MM.1S (cell line): Measurements from ENCODE around the gene NXPH4.

Experiments used
- DNase-seq: peaks from one replicate; pipeline ENCODE4 v3.0.0-alpha.2; 2015
- H2AFZ ChIP-seq: fragments of 300-600 bp; sonication (generic); 2 replicates; pipeline ENCODE4 v1.6.0; 2016; ENCODE audit warnings: antibody characterized with exemption, low read length
- H3F3A ChIP-seq: fragments of 300-600 bp; sonication (generic); 2 replicates; pipeline ENCODE4 v1.6.1; 2016; ENCODE audit warnings: mild to moderate bottlenecking, antibody characterized with exemption, low read length, moderate library complexity, mixed read lengths; ENCODE audit not compliant: insufficient read depth
- H3K27ac ChIP-seq: fragments of 300-600 bp; sonication (generic); 2 replicates; pipeline ENCODE4 v1.5.1; 2016; ENCODE audit warnings: mild to moderate bottlenecking, low read length
- H3K27me3 ChIP-seq: fragments of 300-600 bp; sonication (generic); replicated peaks from 2 replicates; pipeline ENCODE4 v1.6.0; 2016; ENCODE audit warnings: low read length; ENCODE audit not compliant: insufficient read depth
- H3K36me3 ChIP-seq: fragments of 300-600 bp; sonication (generic); replicated peaks from 2 replicates; pipeline ENCODE4 v1.6.1; 2016; ENCODE audit warnings: mild to moderate bottlenecking, low read length, mixed read lengths; ENCODE audit not compliant: insufficient read depth
- H3K4me1 ChIP-seq: fragments of 300-600 bp; sonication (generic); 2 replicates; pipeline ENCODE4 v1.6.1; 2016; ENCODE audit warnings: low read length, mixed read lengths
- H3K4me2 ChIP-seq: fragments of 300-600 bp; sonication (generic); 2 replicates; pipeline ENCODE4 v1.6.0; 2016; ENCODE audit warnings: low read depth, low read length
- H3K4me3 ChIP-seq: fragments of 300-600 bp; sonication (generic); 2 replicates; pipeline ENCODE4 v1.5.1; 2016; ENCODE audit warnings: low read length, mixed read lengths
- H3K79me2 ChIP-seq: fragments of 300-600 bp; sonication (generic); 2 replicates; pipeline ENCODE4 v1.6.1; 2016; ENCODE audit warnings: mixed run types, low read length, mixed read lengths
- H3K9ac ChIP-seq: fragments of 300-600 bp; sonication (generic); 2 replicates; pipeline ENCODE4 v1.6.1; 2016; ENCODE audit warnings: low read length, mixed read lengths
- H3K9me2 ChIP-seq: fragments of 300-600 bp; sonication (generic); replicated peaks from 2 replicates; pipeline ENCODE4 v1.6.1; 2016; ENCODE audit warnings: mild to moderate bottlenecking, low read length, mixed read lengths; ENCODE audit not compliant: insufficient read depth
- H3K9me3 ChIP-seq: fragments of 300-600 bp; sonication (generic); replicated peaks from 2 replicates; pipeline ENCODE4 v1.6.1; 2016; ENCODE audit warnings: mild to moderate bottlenecking, low read length, mixed read lengths; ENCODE audit not compliant: insufficient read depth
- H4K20me1 ChIP-seq: fragments of 300-600 bp; sonication (generic); 2 replicates; pipeline ENCODE4 v1.6.1; 2016; ENCODE audit warnings: mild to moderate bottlenecking, low read length, moderate library complexity, mixed read lengths; ENCODE audit not compliant: insufficient read depth
- CTCF ChIP-seq: fragments of 300-600 bp; sonication (generic); IDR thresholded peaks from 2 replicates; pipeline ENCODE4 v1.5.1; 2016; ENCODE audit warnings: antibody characterized with exemption, low read length, mixed read lengths
- EZH2 ChIP-seq: fragments of 300-600 bp; sonication (generic); optimal IDR thresholded peaks from 2 replicates; pipeline ENCODE3; 2017; ENCODE audit warnings: low read depth, mild to moderate bottlenecking, antibody characterized with exemption, low read length, mixed read lengths
- EZH2phosphoT487 ChIP-seq: fragments of 300-600 bp; sonication (generic); IDR thresholded peaks from 2 replicates; pipeline ENCODE4 v1.6.1; 2018; ENCODE audit warnings: antibody characterized with exemption, low read length

Gene NXPH4

GRCh38 chr12:57196956-57197355 lies 19.6 kb upstream of the NXPH4 start:
- peaks cover 97% of the 10 kb centered on the region for H3K27me3 ChIP-seq
- no peak for TF ChIP-seq EZH2phosphoT487
- no peak for TF ChIP-seq CTCF
- no peak for TF ChIP-seq EZH2
- no peaks in the 10 kb centered on the region for H3F3A ChIP-seq
- H3K4me1 ChIP-seq: no peaks in the 10 kb centered on the region
- no peaks in the 10 kb centered on the region for H3K79me2 ChIP-seq
- no peak for DNase-seq
- no peak overlapping the region for H3K9ac ChIP-seq
- H3K4me2 ChIP-seq: no peak overlapping the region
- H3K9me3 ChIP-seq: no peaks in the 10 kb centered on the region
- H3K36me3 ChIP-seq: no peaks in the 10 kb centered on the region
- no peaks in the 10 kb centered on the region for H3K9me2 ChIP-seq
- no peak overlapping the region for H3K4me3 ChIP-seq
- no peak overlapping the region for H2AFZ ChIP-seq
- no peaks in the 10 kb centered on the region for H4K20me1 ChIP-seq
- no peak overlapping the region for H3K27ac ChIP-seq

- peaks cover 94% of the 10 kb centered on the region for H3K27me3 ChIP-seq
- H3K27ac ChIP-seq: no peak overlapping the region
- no peak overlapping the region for H2AFZ ChIP-seq
- H3K79me2 ChIP-seq: no peaks in the 10 kb centered on the region
- no peaks in the 10 kb centered on the region for H4K20me1 ChIP-seq
- H3K9ac ChIP-seq: no peak overlapping the region
- no peaks in the 10 kb centered on the region for H3K9me3 ChIP-seq
- TF ChIP-seq EZH2phosphoT487 (no peak), CTCF (no peak), EZH2 (no peak)
- H3K9me2 ChIP-seq: no peaks in the 10 kb centered on the region
- H3K4me3 ChIP-seq: no peak overlapping the region
- H3K4me2 ChIP-seq: no peak overlapping the region
- no peaks in the 10 kb centered on the region for H3K4me1 ChIP-seq
- no peaks in the 10 kb centered on the region for H3F3A ChIP-seq
- no peaks in the 10 kb centered on the region for H3K36me3 ChIP-seq
- no peak for DNase-seq
These were observed 18.3 kb upstream of the NXPH4 start for GRCh38 chr12:57198329-57198728.

GRCh38 chr12:57199191-57199590 lies 17.4 kb upstream of the NXPH4 start:
- Histone ChIP-seq H3F3A (no peaks in the 10 kb centered on the region), H3K9ac (no peak overlapping the region), H4K20me1 (no peaks in the 10 kb centered on the region), H3K4me1 (no peaks in the 10 kb centered on the region), H3K79me2 (no peaks in the 10 kb centered on the region), H3K9me2 (no peaks in the 10 kb centered on the region), H3K4me2 (no peak overlapping the region), H2AFZ (no peak overlapping the region), H3K27me3 (peaks cover 94% of the 10 kb centered on the region), H3K27ac (no peak overlapping the region), H3K9me3 (no peaks in the 10 kb centered on the region), H3K4me3 (no peak overlapping the region), H3K36me3 (no peaks in the 10 kb centered on the region)
- TF ChIP-seq EZH2phosphoT487 (no peak), CTCF (no peak), EZH2 (no peak)
- DNase-seq: no peak
